ENCODE measurements around the gene PATL2.

GRCh38 chr15:44667039-44667360 lies 44.1 kb downstream of the PATL2 start:
- no peak for TF ChIP-seq POLR2A (IDR thresholded peaks at IDR 0.05)
- TF ChIP-seq CTCF (IDR thresholded peaks at IDR 0.05), result no peak

Data from right lobe of liver (tissue), 4 donors.